ENCODE results near the gene SUSD3. TPM values are rescaled to one million over a fixed set of nuclear protein-coding genes. Genes with fewer than 3 reads are reported as not detected.
"Not testable (repeated sequence)": the region's sequence is repeated elsewhere in the genome, so short reads cannot be mapped to it uniquely, and the experiment has no call there.

Gene SUSD3
- total and polyA plus RNA-seq, 4 donors: 2.0 to 9.7 (median 5.1) TPM

DNA sequence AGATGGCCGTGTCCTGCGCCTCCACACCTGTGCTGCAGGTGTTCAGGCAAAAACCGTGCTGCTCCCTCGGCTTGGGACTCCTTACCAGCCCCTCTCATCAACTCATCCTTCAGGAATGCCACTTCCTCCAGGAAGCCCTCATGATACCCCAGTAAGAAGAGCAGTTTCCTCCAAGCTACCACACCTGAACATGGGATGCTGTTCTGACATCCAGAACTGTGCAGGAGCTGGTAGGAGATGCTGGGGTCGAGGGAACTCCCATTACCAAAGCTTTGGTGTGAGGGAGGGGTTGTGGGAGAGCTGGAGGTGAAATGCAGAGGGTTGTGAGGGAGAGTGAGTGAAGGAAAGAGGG lies 56.5 kb downstream of the SUSD3 start:
- peaks cover 0 to 13% (median 8%) of the 10 kb centered on the region in 5 donors for H3K4me1 ChIP-seq (ENCODE audit: control insufficient read depth in 5 of 5, insufficient read depth in 5 of 5, low read length in 5 of 5)
- H3K4me3 ChIP-seq: no peak overlapping the region
- peaks cover 0 to 35% (median 3%) of the 10 kb centered on the region in 4 donors for H3K36me3 ChIP-seq (ENCODE audit: control insufficient read depth in 4 of 4, insufficient read depth in 4 of 4, low read length in 4 of 4)
- H3K27ac ChIP-seq (ENCODE audit: low read depth in 1 of 2, low read length in 1 of 2): peak overlapping the region in 1 of 2 donors; percentile 55
- no peak for ATAC-seq (ENCODE audit: insufficient read depth, low FRiP score)
- WGBS, 2 donors: 78 to 80% methylated on average over 5 of the region's 5 CpGs
- H3K9me3 ChIP-seq (ENCODE audit: control insufficient read depth in 4 of 4, insufficient read depth in 3 of 4, low read length in 3 of 4): no peaks in the 10 kb centered on the region
- no peaks in the 10 kb centered on the region for H3K27me3 ChIP-seq (ENCODE audit: control insufficient read depth in 3 of 3, insufficient read depth in 3 of 3, low read length in 2 of 3)
- TF ChIP-seq, protein P1, sequence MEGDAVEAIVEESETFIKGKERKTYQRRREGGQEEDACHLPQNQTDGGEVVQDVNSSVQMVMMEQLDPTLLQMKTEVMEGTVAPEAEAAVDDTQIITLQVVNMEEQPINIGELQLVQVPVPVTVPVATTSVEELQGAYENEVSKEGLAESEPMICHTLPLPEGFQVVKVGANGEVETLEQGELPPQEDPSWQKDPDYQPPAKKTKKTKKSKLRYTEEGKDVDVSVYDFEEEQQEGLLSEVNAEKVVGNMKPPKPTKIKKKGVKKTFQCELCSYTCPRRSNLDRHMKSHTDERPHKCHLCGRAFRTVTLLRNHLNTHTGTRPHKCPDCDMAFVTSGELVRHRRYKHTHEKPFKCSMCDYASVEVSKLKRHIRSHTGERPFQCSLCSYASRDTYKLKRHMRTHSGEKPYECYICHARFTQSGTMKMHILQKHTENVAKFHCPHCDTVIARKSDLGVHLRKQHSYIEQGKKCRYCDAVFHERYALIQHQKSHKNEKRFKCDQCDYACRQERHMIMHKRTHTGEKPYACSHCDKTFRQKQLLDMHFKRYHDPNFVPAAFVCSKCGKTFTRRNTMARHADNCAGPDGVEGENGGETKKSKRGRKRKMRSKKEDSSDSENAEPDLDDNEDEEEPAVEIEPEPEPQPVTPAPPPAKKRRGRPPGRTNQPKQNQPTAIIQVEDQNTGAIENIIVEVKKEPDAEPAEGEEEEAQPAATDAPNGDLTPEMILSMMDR (IDR thresholded peaks at IDR 0.05; ENCODE audit: control extremely low read depth, extremely low read depth): no peak
- no peak overlapping the region for H3K9ac ChIP-seq (ENCODE audit: insufficient read depth in 1 of 2, low read length in 2 of 2)
- DNase-seq: peak in 1 of 3 donors; percentile 8

DNA sequence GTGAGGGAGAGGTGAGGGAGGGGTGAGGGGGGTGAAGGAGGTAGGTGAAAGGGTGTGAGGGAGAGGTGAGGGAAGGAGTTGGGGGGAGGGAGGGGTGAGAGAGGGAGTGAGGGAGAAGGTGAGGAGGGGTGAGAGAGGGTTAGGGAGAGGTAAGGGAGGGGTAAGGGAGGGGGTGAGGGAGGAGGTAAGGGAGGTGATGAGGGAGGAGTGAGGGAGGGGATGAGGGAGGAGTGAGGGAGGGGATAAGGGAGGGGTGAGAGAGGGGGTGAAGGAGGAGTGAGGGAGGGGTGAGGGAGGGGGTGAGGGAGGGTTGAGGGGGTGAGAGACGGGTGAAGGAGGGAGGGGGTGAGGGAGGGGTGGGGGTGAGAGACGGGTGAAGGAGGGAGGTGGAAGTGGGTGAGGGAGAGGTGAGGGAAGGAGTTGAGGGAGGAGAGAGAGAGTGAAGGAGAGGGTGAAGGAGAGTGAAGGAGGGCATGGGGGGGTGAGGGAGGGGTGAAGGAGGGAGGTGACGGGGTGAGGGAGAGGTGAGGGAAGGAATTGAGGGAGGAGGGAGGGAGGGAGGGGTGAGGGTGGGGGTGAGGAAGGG lies 57.1 kb downstream of the SUSD3 start:
- H3K4me3 ChIP-seq: no peak overlapping the region
- no peak for DNase-seq
- H3K4me1 ChIP-seq (ENCODE audit: control insufficient read depth in 5 of 5, insufficient read depth in 5 of 5, low read length in 5 of 5): peaks cover 0 to 18% (median 9%) of the 10 kb centered on the region in 5 donors
- no peak for ATAC-seq (ENCODE audit: insufficient read depth, low FRiP score)
- WGBS, 2 donors: 17 to 22% methylated on average over 3 of the region's 3 CpGs
- no peaks in the 10 kb centered on the region for H3K9me3 ChIP-seq (ENCODE audit: control insufficient read depth in 4 of 4, insufficient read depth in 3 of 4, low read length in 3 of 4)
- H3K27me3 ChIP-seq (ENCODE audit: control insufficient read depth in 3 of 3, insufficient read depth in 3 of 3, low read length in 2 of 3): no peaks in the 10 kb centered on the region
- H3K27ac ChIP-seq (ENCODE audit: low read depth in 1 of 2, low read length in 1 of 2): no peak overlapping the region
- H3K36me3 ChIP-seq (ENCODE audit: control insufficient read depth in 4 of 4, insufficient read depth in 4 of 4, low read length in 4 of 4): peaks cover 0 to 34% (median 2%) of the 10 kb centered on the region in 4 donors
- TF ChIP-seq, protein P1 (IDR thresholded peaks at IDR 0.05; ENCODE audit: control extremely low read depth, extremely low read depth): no peak
- no peak overlapping the region for H3K9ac ChIP-seq (ENCODE audit: insufficient read depth in 1 of 2, low read length in 2 of 2)

DNA sequence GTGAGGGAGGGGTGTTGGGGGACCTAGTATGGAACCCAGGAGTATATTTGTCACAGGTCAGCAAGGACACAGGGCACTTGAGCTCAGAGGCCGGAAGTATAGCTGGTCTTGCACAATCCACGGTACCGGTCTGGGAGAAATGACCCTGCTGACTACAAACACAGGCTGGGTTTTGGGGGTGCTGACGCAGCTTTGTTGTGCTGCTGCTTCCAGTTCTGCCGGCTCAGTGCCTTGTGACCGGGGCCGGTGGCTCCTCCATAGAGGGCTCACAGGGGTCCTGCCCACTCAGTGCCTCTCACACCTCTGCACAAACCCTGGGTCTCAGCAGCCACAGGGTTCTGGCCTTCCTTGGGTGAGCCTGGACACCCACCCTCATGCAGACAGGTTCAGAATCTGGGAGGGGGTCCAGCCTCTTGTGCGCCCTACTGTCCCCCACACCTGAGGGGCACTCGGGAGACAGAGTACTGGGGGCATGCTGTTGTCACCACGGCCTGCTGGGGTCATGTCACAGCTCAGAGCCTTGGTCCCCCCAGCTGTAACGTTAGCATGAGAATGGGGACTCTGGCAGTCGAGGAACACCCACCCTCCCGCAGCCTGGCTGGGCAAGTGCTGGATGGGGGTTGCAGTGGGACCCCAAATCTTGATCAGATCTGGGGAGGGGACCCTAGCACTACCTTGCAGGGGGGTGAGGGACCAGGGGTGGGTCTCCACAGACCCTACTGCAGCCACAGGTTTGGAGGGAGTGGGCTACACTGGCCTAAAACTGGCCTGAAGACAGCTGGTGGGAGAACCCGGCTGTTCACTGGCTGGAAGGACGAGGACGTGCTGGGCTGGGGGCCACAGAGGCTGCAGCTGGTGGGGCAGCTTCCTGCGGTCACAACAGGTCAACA lies 57.8 kb downstream of the SUSD3 start:
- DNase-seq (peak; percentile 54 to 83 (median 59)), ATAC-seq (ENCODE audit: insufficient read depth, low FRiP score) (peak; percentile 22)
- 49 to 55% methylated on average over 17 of the region's 17 CpGs for WGBS, 2 donors
- no peaks in the 10 kb centered on the region for H3K9me3 ChIP-seq (ENCODE audit: control insufficient read depth in 4 of 4, insufficient read depth in 3 of 4, low read length in 3 of 4)
- peaks cover 0 to 30% (median under 1%) of the 10 kb centered on the region in 4 donors for H3K36me3 ChIP-seq (ENCODE audit: control insufficient read depth in 4 of 4, insufficient read depth in 4 of 4, low read length in 4 of 4)
- H3K4me1 ChIP-seq (ENCODE audit: control insufficient read depth in 5 of 5, insufficient read depth in 5 of 5, low read length in 5 of 5): peaks cover 0 to 18% (median 9%) of the 10 kb centered on the region in 5 donors
- no peak overlapping the region for H3K4me3 ChIP-seq
- no peaks in the 10 kb centered on the region for H3K27me3 ChIP-seq (ENCODE audit: control insufficient read depth in 3 of 3, insufficient read depth in 3 of 3, low read length in 2 of 3)
- TF ChIP-seq, protein P1 (IDR thresholded peaks at IDR 0.05; ENCODE audit: control extremely low read depth, extremely low read depth): no peak
- peak overlapping the region in 1 of 2 donors; percentile 69 for H3K27ac ChIP-seq (ENCODE audit: low read depth in 1 of 2, low read length in 1 of 2)
- H3K9ac ChIP-seq (ENCODE audit: insufficient read depth in 1 of 2, low read length in 2 of 2): no peak overlapping the region

DNA sequence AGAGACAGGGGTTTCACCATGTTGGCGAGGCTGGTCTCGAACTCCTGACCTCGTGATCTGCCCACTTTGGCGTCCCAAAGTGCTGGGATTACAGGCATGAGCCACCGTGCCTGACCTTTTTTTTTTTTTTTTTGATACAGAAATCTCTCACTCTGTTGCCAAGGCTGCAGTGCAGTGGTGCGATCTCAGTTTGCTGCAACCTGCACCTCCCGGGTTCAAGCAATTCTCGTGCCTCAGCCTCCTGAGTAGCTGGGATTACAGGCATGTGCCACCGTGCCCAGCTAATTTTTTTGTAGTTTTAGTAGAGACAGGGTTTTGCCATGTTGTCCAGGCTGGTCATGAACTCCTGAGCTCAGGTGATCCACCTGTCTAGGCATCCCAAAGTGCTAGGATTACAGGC lies 59.0 kb downstream of the SUSD3 start:
- not testable (repeated sequence) for ATAC-seq (ENCODE audit: insufficient read depth, low FRiP score); H3K9ac ChIP-seq (ENCODE audit: insufficient read depth in 1 of 2, low read length in 2 of 2); H3K9me3 ChIP-seq (ENCODE audit: control insufficient read depth in 4 of 4, insufficient read depth in 3 of 4, low read length in 3 of 4); H3K27me3 ChIP-seq (ENCODE audit: control insufficient read depth in 3 of 3, insufficient read depth in 3 of 3, low read length in 2 of 3); H3K27ac ChIP-seq (ENCODE audit: low read depth in 1 of 2, low read length in 1 of 2); H3K4me3 ChIP-seq; DNase-seq
- H3K4me1 ChIP-seq (ENCODE audit: control insufficient read depth in 5 of 5, insufficient read depth in 5 of 5, low read length in 5 of 5): peaks cover 0 to 18% (median 9%) of the 10 kb centered on the region in 5 donors
- H3K36me3 ChIP-seq (ENCODE audit: control insufficient read depth in 4 of 4, insufficient read depth in 4 of 4, low read length in 4 of 4): peaks cover 0 to 27% (median 0%) of the 10 kb centered on the region in 4 donors
- 91 to 93% methylated on average over 9 of the region's 9 CpGs for WGBS, 2 donors

All from lung (tissue), 12 donors.